Activated CD4-positive, CD25-positive, alpha-beta regulatory T cell treated with anti-CD3 and anti-CD28 coated beads, Interleukin-2, amount 50 U/mL, for 16 hours (primary cell): ENCODE measurements around the gene CCDC34.
"Not testable (repeated sequence)": the region's sequence is repeated elsewhere in the genome, so short reads cannot be mapped to it uniquely, and the experiment has no call there.

Experiments
- DNase-seq: peaks from one replicate; pipeline ENCODE4 v3.0.0-alpha.2; 2020; ENCODE audit warnings: low read depth, low spot score

The CCDC34 gene

DNA sequence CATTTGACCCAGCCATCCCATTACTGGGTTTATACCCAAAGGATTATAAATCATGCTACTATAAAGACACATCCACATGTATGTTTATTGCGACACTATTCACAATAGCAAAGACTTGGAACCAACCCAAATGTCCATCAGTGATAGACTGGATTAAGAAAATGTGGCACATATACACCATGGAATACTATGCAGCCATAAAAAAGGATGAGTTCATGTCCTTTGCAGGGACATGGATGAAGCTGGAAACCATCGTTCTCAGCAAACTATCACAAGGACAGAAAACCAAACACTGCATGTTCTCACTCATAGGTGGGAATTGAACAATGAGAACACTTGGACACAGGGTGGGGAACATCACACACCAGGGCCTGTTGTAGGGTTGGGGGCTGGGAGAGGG, 36.0 kb downstream of the CCDC34 start:
- DNase-seq, result not testable (repeated sequence)

DNA sequence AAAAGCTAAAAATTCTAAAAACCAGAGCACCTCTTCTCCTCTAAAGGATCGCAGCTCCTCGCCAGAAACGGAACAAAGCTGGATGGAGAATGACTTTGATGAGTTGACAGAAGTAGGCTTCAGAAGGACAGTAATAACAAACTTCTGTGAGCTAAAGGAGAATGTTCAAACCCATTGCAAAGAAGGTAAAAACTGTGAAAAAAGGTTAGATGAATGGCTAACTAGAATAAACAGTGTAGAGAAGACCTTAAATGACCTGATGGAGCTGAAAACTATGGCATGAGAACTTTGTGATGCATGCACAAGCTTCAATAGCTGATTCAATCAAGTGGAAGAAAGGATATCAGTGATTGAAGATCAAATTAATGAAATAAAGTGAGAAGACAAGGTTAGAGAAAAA, 40.8 kb downstream of the CCDC34 start:
- DNase-seq, result not testable (repeated sequence)

DNA sequence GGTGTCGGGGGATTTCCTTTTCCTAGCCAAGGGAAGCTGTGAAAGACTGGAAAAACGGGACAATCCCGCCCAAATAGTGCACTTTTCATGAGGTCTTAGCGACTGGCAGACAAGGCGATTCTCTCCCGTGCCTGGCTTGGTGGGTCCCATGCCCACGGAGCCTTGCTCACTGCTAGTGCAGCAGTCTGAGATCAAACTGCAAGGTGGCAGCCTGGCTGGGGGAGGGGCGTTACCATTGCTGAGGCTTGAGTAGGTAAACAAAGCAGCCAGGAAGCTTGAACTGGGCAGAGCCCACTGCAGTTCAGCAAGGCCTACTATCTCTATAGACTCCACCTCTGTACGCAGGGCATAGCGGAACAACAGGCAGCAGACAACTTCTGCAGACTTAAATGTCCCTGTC, 41.7 kb downstream of the CCDC34 start:
- DNase-seq, result not testable (repeated sequence)

DNA sequence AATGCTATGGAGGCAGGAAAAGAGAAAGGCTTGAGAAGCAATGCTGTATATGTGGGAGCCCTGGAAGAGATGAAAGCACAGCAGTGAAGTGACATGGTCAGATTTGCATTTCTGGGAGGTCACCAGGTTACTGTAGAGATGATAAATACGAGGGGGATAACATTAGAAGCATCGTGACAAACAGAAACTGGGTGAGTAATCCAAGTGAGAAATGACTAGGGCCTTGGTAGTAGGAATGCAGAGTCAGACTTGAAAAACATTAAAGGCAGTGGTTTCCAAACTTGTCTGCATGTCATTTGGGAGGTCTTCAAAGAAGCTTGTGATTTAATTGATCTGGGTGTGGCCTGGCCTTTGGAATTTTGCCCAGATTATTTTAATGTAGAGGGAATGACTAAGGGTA, 43.9 kb downstream of the CCDC34 start:
- no peak for DNase-seq

- DNase-seq, result no peak
Observed at GRCh38 chr11:27317751-27318150, 45.3 kb downstream of the CCDC34 start.

DNA sequence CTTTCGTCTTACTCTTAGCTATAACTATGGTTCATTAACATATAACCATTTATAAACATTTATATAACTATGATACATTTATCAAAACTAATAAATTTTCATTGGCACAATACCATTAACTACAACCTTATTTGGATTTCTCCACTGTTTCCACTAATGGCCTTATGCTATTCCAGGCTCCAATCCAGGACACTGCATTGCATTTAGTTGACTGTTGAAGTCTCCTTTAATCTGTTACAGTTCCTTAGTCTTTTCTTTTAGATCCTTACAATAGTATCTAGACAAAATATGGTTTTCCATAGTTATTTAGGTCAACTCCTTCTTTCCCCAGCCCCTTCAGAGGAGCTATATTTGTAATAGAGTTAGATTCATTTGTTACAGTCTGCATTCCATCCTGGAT, 47.2 kb downstream of the CCDC34 start:
- no peak for DNase-seq

- no peak for DNase-seq
Observed at GRCh38 chr11:27313157-27313821, 49.7 kb downstream of the CCDC34 start.

DNA sequence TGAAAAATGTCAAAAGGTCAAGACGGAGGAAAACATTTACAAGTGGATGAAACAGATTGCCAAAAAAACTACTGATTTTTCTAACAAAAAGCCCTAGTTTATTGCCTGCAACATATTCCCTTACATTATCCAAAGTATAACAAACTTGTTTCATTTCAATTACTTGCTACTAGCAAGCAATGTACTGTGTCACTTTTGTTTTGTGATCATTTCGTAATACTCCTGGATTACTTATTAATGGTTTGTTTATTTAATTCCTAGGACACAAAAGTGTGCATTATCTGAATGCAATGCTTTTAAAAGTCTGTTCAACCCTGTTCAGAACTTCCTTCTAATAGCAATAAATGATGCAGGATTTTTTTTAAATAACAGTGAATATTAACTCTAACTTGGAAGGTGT, 50.9 kb downstream of the CCDC34 start:
- no peak for DNase-seq

DNA sequence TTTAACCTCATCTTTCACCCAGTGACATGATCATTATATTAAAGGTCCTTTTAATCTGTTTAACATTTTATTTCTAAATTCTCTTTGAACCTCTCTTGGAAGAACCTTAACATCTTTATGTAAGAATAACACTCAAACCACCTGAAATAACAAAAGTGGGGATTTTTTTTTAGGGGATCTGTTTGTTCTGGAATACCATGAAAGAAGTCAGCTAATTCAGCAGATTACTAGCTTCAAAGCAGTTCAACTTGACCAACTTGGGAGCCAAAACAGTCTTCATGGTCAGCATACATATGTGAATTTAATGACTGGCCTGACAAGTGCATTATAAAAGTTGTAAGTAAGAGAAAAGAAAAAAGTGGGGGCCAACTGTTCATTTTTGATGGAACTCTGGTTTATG, 52.3 kb downstream of the CCDC34 start:
- no peak for DNase-seq

- no peak for DNase-seq
Observed at GRCh38 chr11:27310182-27310581, 52.8 kb downstream of the CCDC34 start.

DNA sequence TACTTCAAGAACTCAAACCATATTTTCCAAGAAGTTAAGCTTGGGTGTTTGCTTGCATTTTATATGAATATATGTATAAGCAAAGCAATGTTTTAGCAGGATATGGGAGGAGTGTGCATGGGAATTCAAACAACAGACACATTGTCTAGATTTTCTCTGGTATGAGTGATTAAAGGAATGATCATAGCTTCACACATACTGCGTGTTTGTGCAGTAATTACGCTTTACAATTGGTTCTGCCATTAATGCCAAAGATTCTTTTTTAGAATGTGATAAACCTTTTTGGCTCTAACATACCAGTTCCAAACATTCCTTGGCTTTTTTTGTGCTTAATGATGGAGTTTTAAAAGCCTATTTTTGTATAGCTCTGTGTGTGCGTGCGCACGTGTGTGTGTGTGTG, 54.0 kb downstream of the CCDC34 start:
- no peak for DNase-seq

DNA sequence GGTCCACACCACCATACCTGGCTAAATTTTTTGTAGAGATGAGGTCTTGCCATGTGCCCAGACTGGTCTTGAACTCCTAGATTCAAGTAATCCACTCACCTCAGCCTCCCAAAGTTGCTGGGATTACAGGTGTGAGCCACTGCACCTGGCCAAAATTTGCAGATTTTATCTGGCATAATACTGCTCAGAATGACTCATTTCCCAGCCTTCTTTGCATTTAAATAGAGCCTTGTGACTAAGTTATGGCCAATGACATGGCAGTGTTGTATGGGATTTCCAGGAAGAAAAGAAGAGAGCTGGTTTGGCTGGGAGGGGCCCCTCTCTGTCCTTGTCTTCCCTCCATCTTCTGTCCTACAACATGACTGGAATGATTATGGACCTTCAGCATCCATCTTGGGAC, 55.8 kb downstream of the CCDC34 start:
- no peak for DNase-seq

GRCh38 chr11:27305751-27306150, 57.3 kb downstream of the CCDC34 start:
- no peak for DNase-seq

GRCh38 chr11:27304514-27304913, 58.5 kb downstream of the CCDC34 start:
- DNase-seq, result no peak

GRCh38 chr11:27303903-27304302, 59.1 kb downstream of the CCDC34 start:
- no peak for DNase-seq

GRCh38 chr11:27300974-27301373, 62.0 kb downstream of the CCDC34 start:
- no peak for DNase-seq

GRCh38 chr11:27297616-27298015, 65.4 kb downstream of the CCDC34 start:
- no peak for DNase-seq

- no peak for DNase-seq
Observed at GRCh38 chr11:27296497-27296896, 66.5 kb downstream of the CCDC34 start.

GRCh38 chr11:27295928-27296327, 67.1 kb downstream of the CCDC34 start:
- DNase-seq, result no peak

- DNase-seq, result no peak
Observed at GRCh38 chr11:27294654-27295053, 68.4 kb downstream of the CCDC34 start.

- no peak for DNase-seq
Observed at GRCh38 chr11:27293515-27294417, 69.2 kb downstream of the CCDC34 start.

GRCh38 chr11:27292637-27293010, 70.4 kb downstream of the CCDC34 start:
- no peak for DNase-seq

DNA sequence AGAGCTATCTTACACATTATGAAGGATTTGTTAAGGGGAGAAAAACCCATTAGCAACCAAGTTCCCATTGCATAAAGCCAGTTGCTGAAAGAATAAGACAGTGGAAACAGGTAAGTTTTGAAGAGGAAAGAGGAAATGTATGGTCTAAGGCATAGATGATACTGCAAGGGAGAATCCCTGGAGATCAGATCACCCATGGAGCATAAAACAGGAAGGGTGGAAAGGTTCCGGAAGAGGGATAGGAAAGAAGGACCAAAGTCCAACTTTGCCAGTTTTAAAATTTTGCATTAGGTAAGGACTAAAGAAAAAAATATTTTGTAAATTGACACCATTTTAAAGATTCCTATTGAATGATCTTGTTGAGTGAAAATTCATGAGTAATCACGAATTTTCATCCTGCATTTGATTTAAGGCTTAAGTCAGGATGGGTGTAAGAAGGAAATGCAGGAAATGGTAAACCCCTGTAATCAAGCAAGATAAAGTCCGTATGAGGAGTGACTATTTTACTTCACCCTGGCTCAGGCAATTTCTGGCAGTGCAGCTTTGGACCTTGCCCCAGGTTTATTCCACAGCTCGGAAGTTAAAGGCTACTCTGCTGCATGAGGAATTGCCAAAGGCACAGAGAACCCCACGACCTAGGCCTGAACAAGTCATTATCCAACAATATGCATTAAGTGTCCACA, 70.9 kb downstream of the CCDC34 start:
- no peak for DNase-seq
